ENCODE measurements around the gene MSH5. TPM values are rescaled to one million over a fixed set of nuclear protein-coding genes. Genes with fewer than 3 reads are reported as not detected.

The MSH5 gene
- total RNA-seq, 1 experiment from 2014 or later, result 22.7 TPM

DNA sequence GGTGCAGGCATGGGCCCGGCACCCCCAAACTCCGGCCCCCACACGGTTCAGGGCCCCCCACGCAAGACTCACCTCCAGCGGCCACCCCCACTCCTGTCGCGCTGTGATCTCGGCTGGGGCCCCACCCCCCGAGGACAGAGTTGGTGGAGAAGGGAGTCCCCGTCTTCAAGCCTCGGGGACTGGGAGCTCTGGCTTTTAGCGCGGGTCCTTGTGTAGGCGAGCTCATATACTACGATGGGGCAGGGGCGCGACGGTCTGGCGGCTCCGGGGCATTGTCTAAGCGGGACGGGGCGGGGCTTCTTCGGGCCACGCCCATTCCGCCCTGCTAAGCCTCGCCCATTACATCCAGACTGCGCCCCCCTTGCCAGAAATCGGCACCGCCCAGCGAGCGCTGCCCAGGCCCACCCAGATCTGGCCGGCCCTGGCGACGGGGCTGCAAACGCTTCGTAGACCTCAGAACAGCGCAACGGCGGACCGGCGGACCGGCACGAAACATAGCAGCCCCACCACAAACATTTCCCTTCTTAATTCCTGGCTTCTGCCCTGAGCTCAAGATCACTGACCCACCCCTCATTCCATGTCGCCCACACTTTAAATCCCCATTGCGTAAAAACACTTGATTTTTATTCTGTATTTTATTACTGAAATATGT, 9.7 kb upstream of the MSH5 start:
- no peaks in the 10 kb centered on the region for H3K9me2 ChIP-seq (replicated peaks; ENCODE audit: low read length)
- peaks cover 35% of the 10 kb centered on the region for H3K36me3 ChIP-seq (ENCODE audit: low read depth, low read length)
- H3K27me3 ChIP-seq (ENCODE audit: low read length), result no peaks in the 10 kb centered on the region
- H3K9me3 ChIP-seq (ENCODE audit: low read length), result no peaks in the 10 kb centered on the region
- peak overlapping the region; percentile 58 for H3K9ac ChIP-seq (ENCODE audit: low read length)
- peak overlapping the region; percentile 77 for H3K4me3 ChIP-seq (ENCODE audit: low read length)
- H3K4me2 ChIP-seq (ENCODE audit: low read length), result peak overlapping the region; percentile 89
- H3F3A ChIP-seq (ENCODE audit: low read length, unreplicated experiment), result peaks cover 4% of the 10 kb centered on the region
- ATAC-seq, result peak; percentile 72
- peak overlapping the region; percentile 76 for H2AFZ ChIP-seq (ENCODE audit: low read length)
- peaks cover 12% of the 10 kb centered on the region for H3K4me1 ChIP-seq (ENCODE audit: insufficient read depth, low read length)
- H3K27ac ChIP-seq (ENCODE audit: low read length), result peak overlapping the region; percentile 30
- peaks cover 13% of the 10 kb centered on the region for H4K20me1 ChIP-seq (ENCODE audit: low read length)
- no TSS peak for BruUV-seq (replicated peaks)
- CTCF ChIA-PET, result interaction anchor here (0.6 to 1.5 kb wide), 3 partner anchors 23 to 48 kb away, joined by 3 to 7 read pairs (median 4); no protein-coding TSS in a partner anchor
- TF ChIP-seq, protein P1, sequence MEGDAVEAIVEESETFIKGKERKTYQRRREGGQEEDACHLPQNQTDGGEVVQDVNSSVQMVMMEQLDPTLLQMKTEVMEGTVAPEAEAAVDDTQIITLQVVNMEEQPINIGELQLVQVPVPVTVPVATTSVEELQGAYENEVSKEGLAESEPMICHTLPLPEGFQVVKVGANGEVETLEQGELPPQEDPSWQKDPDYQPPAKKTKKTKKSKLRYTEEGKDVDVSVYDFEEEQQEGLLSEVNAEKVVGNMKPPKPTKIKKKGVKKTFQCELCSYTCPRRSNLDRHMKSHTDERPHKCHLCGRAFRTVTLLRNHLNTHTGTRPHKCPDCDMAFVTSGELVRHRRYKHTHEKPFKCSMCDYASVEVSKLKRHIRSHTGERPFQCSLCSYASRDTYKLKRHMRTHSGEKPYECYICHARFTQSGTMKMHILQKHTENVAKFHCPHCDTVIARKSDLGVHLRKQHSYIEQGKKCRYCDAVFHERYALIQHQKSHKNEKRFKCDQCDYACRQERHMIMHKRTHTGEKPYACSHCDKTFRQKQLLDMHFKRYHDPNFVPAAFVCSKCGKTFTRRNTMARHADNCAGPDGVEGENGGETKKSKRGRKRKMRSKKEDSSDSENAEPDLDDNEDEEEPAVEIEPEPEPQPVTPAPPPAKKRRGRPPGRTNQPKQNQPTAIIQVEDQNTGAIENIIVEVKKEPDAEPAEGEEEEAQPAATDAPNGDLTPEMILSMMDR (conservative IDR thresholded peaks at IDR 0.05; ENCODE audit: low read depth, low read length), result no peak
- TF ChIP-seq EZH2 (IDR thresholded peaks at IDR 0.05; ENCODE audit: low read length, unreplicated experiment) (no peak), EZH2phosphoT487 (IDR thresholded peaks at IDR 0.05; ENCODE audit: borderline replicate concordance, low read length) (no peak)
- peak; percentile 79 for DNase-seq
- H3K79me2 ChIP-seq (ENCODE audit: low read length), result peaks cover 22% of the 10 kb centered on the region
- intact Hi-C loops (cut with micrococcal nuclease), result loop anchor here (1.0 kb wide), 1 partner anchor 39 kb away; no protein-coding TSS in a partner anchor
- POLR2A ChIA-PET (ENCODE audit: unreplicated experiment), result interaction anchor here (0.5 to 0.7 kb wide), 5 partner anchors 22 to 1588 kb away, joined by 3 to 5 read pairs (median 3); partner anchors contain the start of gene ZBTB22

DNA sequence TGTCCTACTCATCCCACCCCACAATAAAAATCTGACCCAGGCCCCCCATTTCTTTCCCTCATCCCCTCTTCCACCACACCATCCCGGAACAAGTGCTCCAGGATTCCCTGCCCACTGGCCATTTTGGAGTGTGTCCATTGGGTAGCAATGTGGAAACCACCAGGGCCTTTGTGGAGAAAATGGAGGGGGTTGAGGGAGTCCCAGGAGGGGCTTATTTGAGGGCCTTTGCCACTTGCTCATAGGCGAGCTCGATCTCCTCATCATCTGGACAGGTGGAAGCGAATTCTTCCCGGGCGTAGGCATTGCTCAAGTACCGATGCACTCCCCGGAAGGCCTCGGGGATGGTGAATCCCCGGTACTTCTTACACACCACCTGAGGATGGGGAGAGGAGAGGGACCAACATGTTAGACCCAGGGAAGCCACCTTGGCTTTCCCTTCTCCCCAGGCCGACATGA, 9.1 kb upstream of the MSH5 start:
- ChIA-PET POLR2A (ENCODE audit: unreplicated experiment) (interaction anchor here (0.5 to 0.6 kb wide), 3 partner anchors 62 to 1587 kb away, joined by 3 to 5 read pairs (median 4); partner anchors contain the start of gene ZBTB22), CTCF (interaction anchor here (0.6 to 1.5 kb wide), 3 partner anchors 22 to 48 kb away, joined by 3 to 7 read pairs (median 4); no protein-coding TSS in a partner anchor)
- DNase-seq, result no peak
- H3K4me1 ChIP-seq (ENCODE audit: insufficient read depth, low read length), result peaks cover 12% of the 10 kb centered on the region
- peak overlapping the region; percentile 77; the same call in 1 of the 2 replicates for H3K4me3 ChIP-seq (ENCODE audit: low read length)
- no peak overlapping the region for H3K27ac ChIP-seq (ENCODE audit: low read length)
- H2AFZ ChIP-seq (ENCODE audit: low read length), result no peak overlapping the region
- no TSS peak for BruUV-seq (replicated peaks)
- peaks cover 27% of the 10 kb centered on the region for H3K79me2 ChIP-seq (ENCODE audit: low read length)
- H4K20me1 ChIP-seq (ENCODE audit: low read length), result peaks cover 13% of the 10 kb centered on the region
- peaks cover 4% of the 10 kb centered on the region for H3F3A ChIP-seq (ENCODE audit: low read length, unreplicated experiment)
- peak overlapping the region; percentile 89; the same call in 1 of the 2 replicates for H3K4me2 ChIP-seq (ENCODE audit: low read length)
- TF ChIP-seq, protein P1 (conservative IDR thresholded peaks at IDR 0.05; ENCODE audit: low read depth, low read length), result no peak
- TF ChIP-seq EZH2phosphoT487 (IDR thresholded peaks at IDR 0.05; ENCODE audit: borderline replicate concordance, low read length) (no peak), EZH2 (IDR thresholded peaks at IDR 0.05; ENCODE audit: low read length, unreplicated experiment) (no peak)
- no peaks in the 10 kb centered on the region for H3K27me3 ChIP-seq (ENCODE audit: low read length)
- ATAC-seq, result no peak
- H3K9me2 ChIP-seq (replicated peaks; ENCODE audit: low read length), result no peaks in the 10 kb centered on the region
- no peak overlapping the region for H3K9ac ChIP-seq (ENCODE audit: low read length)
- peaks cover 35% of the 10 kb centered on the region for H3K36me3 ChIP-seq (ENCODE audit: low read depth, low read length)
- intact Hi-C loops (cut with micrococcal nuclease), result no loop called here
- H3K9me3 ChIP-seq (ENCODE audit: low read length), result no peaks in the 10 kb centered on the region

DNA sequence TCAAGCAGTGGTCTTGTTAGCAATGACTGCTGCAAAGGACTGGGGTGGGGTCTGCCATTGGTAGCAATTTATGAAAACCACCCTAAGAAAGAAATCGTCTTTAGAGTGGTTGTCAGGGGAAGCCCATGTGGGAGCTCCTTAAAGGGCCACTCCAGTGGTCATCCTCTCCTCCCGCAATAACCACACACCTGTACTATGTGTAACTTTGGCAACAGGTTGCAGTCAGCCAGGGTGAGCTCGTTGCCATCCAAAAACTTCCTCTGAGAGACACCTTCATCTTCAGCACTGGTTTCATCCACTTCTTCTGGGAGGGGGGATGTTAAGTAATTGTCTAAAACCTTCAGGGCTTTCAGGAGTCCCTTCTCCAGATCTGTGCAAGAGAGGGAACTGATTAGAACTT, 7.8 kb upstream of the MSH5 start:
- Histone ChIP-seq H2AFZ (ENCODE audit: low read length) (no peak overlapping the region), H3K27ac (ENCODE audit: low read length) (no peak overlapping the region), H3K9ac (ENCODE audit: low read length) (no peak overlapping the region), H3K9me2 (replicated peaks; ENCODE audit: low read length) (no peaks in the 10 kb centered on the region), H3K4me3 (ENCODE audit: low read length) (no peak overlapping the region), H3K9me3 (ENCODE audit: low read length) (no peaks in the 10 kb centered on the region), H3K4me2 (ENCODE audit: low read length) (no peak overlapping the region), H3K36me3 (ENCODE audit: low read depth, low read length) (peaks cover 35% of the 10 kb centered on the region), H3K4me1 (ENCODE audit: insufficient read depth, low read length) (peaks cover 18% of the 10 kb centered on the region), H3K79me2 (ENCODE audit: low read length) (peaks cover 41% of the 10 kb centered on the region), H3K27me3 (ENCODE audit: low read length) (no peaks in the 10 kb centered on the region), H3F3A (ENCODE audit: low read length, unreplicated experiment) (peaks cover 4% of the 10 kb centered on the region), H4K20me1 (ENCODE audit: low read length) (peaks cover 13% of the 10 kb centered on the region)
- POLR2A ChIA-PET (ENCODE audit: unreplicated experiment), result no interaction called here
- TF ChIP-seq, protein P1 (conservative IDR thresholded peaks at IDR 0.05; ENCODE audit: low read depth, low read length), result no peak
- no peak for TF ChIP-seq EZH2phosphoT487 (IDR thresholded peaks at IDR 0.05; ENCODE audit: borderline replicate concordance, low read length)
- TF ChIP-seq EZH2 (IDR thresholded peaks at IDR 0.05; ENCODE audit: low read length, unreplicated experiment), result no peak
- intact Hi-C loops (cut with micrococcal nuclease), result no loop called here
- ATAC-seq (no peak), DNase-seq (no peak)
- no TSS peak for BruUV-seq (replicated peaks)
- CTCF ChIA-PET, result no interaction called here
